Endothelial cell (in vitro differentiated cells): Measurements from ENCODE around the gene TELO2. TPM values are rescaled to one million over a fixed set of nuclear protein-coding genes. Genes with fewer than 3 reads are reported as not detected.

Experiments
- DNase-seq: peaks from one replicate; pipeline ENCODE4 v3.0.0; 2021; ENCODE audit warnings: low spot score
- H3K27ac Mint-ChIP-seq: one replicate; pipeline ENCODE4 v1.8.0; 2021; ENCODE audit warnings: mixed read lengths, inconsistent platforms; ENCODE audit not compliant: unreplicated experiment
- H3K27me3 Mint-ChIP-seq: one replicate; pipeline ENCODE4 v1.8.0; 2021; ENCODE audit warnings: mild to moderate bottlenecking, moderate library complexity, mixed read lengths, inconsistent platforms; ENCODE audit not compliant: unreplicated experiment
- H3K36me3 Mint-ChIP-seq: one replicate; pipeline ENCODE4 v1.8.0; 2021; ENCODE audit warnings: mild to moderate bottlenecking, low read depth, mixed read lengths, inconsistent platforms; ENCODE audit not compliant: unreplicated experiment
- H3K4me1 Mint-ChIP-seq: one replicate; pipeline ENCODE4 v1.8.0; 2021; ENCODE audit warnings: mild to moderate bottlenecking, mixed read lengths, inconsistent platforms; ENCODE audit not compliant: unreplicated experiment
- H3K4me3 Mint-ChIP-seq: one replicate; pipeline ENCODE4 v1.8.0; 2021; ENCODE audit warnings: mild to moderate bottlenecking, mixed read lengths, inconsistent platforms; ENCODE audit not compliant: unreplicated experiment
- H3K9me3 Mint-ChIP-seq: one replicate; pipeline ENCODE4 v1.8.0; 2021; ENCODE audit warnings: mixed read lengths, inconsistent platforms; ENCODE audit not compliant: unreplicated experiment
- CTCF ChIP-seq: fragments of 200-600 bp; sonication (generic); IDR thresholded peaks from one replicate; pipeline ENCODE4 v1.5.0; 2021; ENCODE audit warnings: antibody characterized with exemption; ENCODE audit not compliant: unreplicated experiment
- total RNA-seq: library from RNA; stranded (reverse); fragmentation: NEBNext Ultra II Directional; extraction: Animal tissue kit (Norgen Biotek cat#: 25700); gene quantifications from one replicate; pipeline ENCODE4 v1.2.1, GENCODE V29; 2021; ENCODE audit not compliant: unreplicated experiment

The TELO2 gene
- total RNA-seq, 1 donor from 2014 or later, result 64.5 TPM

GRCh38 chr16:1506494-1507213, 13.5 kb downstream of the TELO2 start:
- peaks cover 19% of the 10 kb centered on the region for H3K36me3 Mint-ChIP-seq
- H3K4me1 Mint-ChIP-seq, result no peaks in the 10 kb centered on the region
- no peak for TF ChIP-seq CTCF
- no peak overlapping the region for H3K27ac Mint-ChIP-seq
- peaks cover 11% of the 10 kb centered on the region for H3K27me3 Mint-ChIP-seq
- no peaks in the 10 kb centered on the region for H3K9me3 Mint-ChIP-seq
- peak overlapping the region; percentile 21 for H3K4me3 Mint-ChIP-seq
- no peak for DNase-seq

- TF ChIP-seq CTCF, result no peak
- Mint-ChIP-seq H3K36me3 (peaks cover 18% of the 10 kb centered on the region), H3K27me3 (peaks cover 12% of the 10 kb centered on the region), H3K9me3 (no peaks in the 10 kb centered on the region), H3K27ac (no peak overlapping the region), H3K4me1 (no peaks in the 10 kb centered on the region), H3K4me3 (no peak overlapping the region)
- no peak for DNase-seq
Observed at GRCh38 chr16:1508494-1509187, 15.5 kb downstream of the TELO2 start.

- H3K27me3 Mint-ChIP-seq, result peaks cover 12% of the 10 kb centered on the region
- peaks cover 22% of the 10 kb centered on the region for H3K36me3 Mint-ChIP-seq
- no peak for TF ChIP-seq CTCF
- H3K4me1 Mint-ChIP-seq, result no peaks in the 10 kb centered on the region
- DNase-seq, result no peak
- no peak overlapping the region for H3K4me3 Mint-ChIP-seq
- no peaks in the 10 kb centered on the region for H3K9me3 Mint-ChIP-seq
- H3K27ac Mint-ChIP-seq, result no peak overlapping the region
Observed at GRCh38 chr16:1509307-1510221, 16.4 kb downstream of the TELO2 start.

- H3K27me3 Mint-ChIP-seq, result peaks cover 12% of the 10 kb centered on the region
- H3K4me3 Mint-ChIP-seq, result no peak overlapping the region
- peaks cover 28% of the 10 kb centered on the region for H3K36me3 Mint-ChIP-seq
- H3K9me3 Mint-ChIP-seq, result no peaks in the 10 kb centered on the region
- no peak overlapping the region for H3K27ac Mint-ChIP-seq
- no peak for DNase-seq
- TF ChIP-seq CTCF, result no peak
- no peaks in the 10 kb centered on the region for H3K4me1 Mint-ChIP-seq
Observed at GRCh38 chr16:1510272-1510671, 17.1 kb downstream of the TELO2 start.
